GM21717 (cell line): Measurements from ENCODE around the gene DXO.
A peak's percentile ranks its signal among the peaks of the same experiment; 100 is the strongest.

Source experiments
- ATAC-seq: cut with Tn5 transposase; IDR thresholded peaks from one replicate; pipeline ENCODE4 v1.9.1; 2021; ENCODE audit warnings: mild to moderate bottlenecking, moderate library complexity; ENCODE audit not compliant: unreplicated experiment

The DXO gene

DNA sequence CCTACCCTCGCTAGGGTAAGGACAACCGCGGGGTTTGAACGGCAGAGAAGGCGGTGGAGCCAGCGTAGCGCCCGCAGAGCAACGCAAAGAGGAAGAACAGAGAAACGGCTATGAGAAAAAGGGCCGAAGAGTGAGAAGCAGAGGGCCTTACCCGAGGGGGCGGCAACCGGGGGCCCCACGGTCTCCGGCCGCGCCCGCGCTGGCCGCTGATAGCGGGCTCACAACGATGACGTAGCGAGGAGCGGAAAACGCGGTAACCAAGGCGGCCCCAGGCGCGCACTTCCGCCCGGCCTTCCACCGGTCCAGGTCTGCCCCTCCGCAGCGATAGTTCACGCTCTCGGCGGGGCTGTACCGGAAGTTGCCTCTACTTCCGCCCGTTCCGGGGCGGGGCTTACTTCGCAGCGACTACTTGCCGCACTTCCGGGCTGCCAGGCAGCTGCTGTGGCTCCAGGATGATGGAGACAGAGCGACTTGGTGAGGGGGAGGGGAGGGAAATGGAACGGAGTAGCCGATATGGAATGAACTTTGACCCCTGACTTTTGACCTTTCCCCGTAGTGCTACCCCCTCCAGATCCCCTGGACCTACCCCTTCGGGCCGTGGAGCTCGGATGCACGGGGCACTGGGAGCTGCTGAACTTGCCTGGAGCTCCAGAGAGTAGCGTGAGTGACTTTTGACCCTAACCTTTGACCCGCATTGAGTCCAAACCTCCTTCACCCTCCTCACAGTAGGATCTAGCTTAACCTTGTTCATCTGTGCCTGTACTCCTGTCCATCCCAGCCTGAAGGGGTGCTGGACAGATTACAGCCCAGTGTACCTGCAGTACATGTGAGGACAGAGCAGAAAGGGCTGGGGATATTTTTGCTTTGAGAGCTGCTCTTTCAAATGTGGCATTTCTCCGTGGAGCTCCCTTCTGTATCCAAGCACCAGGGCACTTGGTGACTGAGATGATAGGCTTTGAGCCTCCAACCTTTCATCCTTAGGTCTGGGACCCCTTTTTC is 12.9 kb downstream of the DXO start, which contains the start of the genes NELFE and SKIC2:
TSS of gene NELFE (minus strand) at position 231 of the 999 bp plus-strand sequence. CDS start 525 bp downstream, outside the sequence.
TSS of gene SKIC2 (plus strand) at position 435 of the 999 bp plus-strand sequence. CDS start at position 453, 18 bp downstream.
- peak; percentile 80 for ATAC-seq

DNA sequence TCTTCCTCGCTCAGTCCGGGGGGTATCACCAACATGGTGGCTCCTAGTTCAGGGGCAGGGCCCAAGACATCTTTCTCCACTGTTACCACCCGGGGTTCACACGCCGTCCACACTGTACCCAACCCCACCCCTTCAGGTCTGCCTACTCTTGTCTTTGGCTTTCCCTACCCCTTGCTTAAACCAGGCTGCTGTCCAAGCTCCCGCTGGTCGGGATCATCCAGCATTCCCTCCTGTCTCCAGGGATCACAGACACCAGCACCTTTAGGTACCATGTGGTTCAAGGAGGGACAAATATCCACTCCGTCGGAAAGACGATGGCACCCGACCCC is 13.6 kb downstream of the DXO start:
- no peak for ATAC-seq

DNA sequence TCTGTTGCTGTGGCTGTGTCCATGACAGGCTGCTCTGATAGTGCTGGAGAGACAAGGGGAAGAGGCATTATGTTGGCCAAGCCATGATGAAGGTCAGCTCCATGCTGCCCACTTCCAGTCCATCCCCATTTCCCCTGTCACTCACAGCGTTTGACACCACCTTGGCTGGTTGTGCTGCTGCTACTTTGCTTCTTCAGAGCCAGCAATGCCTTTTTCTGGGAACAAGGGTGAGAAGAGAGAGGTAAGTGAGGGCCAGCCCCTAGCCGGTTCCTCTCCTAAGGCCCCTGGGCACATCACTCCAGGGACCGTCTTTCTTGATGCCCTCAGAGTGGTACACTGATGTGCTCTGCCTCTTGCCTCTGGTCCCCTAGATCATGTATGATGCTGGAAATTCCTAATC is 15.1 kb downstream of the DXO start:
- no peak for ATAC-seq

DNA sequence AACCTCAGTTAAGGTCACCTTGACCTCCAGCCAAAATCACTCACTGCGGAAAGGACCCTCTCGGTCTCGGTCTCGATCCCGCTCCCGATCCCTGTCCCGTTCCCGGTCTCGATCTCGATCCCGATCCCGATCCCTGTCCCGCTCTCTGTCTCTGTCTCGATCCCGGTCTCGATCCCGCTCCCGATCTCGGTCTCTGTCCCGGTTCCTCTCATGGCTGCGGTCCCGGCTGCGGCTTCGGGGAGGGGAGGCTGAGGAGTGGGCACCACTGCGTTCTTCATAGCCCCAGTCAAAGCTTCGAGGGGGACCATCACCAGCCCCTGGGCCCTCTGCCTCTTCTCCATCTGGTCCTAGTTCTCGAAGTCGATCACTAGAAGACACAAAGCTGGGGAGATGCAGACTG is 17.4 kb downstream of the DXO start:
- no peak for ATAC-seq

DNA sequence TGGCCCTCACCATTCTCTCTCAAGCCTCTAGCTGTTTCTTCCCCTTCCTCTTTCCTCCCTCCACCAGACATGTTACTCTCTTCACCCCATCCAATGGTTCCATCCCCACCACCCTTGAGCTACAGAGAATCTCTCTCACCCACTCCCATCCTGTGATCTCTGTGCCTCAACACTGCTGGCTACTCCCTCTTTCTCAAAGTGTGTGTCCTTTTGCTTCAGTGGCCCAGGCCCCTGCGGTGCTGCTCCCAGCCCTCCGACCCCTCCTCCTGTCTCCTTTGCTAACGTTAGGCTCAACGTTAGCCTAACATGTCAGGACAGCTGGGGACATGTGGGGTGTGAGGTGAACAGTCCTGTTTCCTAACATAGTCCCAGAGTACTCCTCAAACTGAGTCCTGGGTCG is 19.0 kb downstream of the DXO start:
- no peak for ATAC-seq

DNA sequence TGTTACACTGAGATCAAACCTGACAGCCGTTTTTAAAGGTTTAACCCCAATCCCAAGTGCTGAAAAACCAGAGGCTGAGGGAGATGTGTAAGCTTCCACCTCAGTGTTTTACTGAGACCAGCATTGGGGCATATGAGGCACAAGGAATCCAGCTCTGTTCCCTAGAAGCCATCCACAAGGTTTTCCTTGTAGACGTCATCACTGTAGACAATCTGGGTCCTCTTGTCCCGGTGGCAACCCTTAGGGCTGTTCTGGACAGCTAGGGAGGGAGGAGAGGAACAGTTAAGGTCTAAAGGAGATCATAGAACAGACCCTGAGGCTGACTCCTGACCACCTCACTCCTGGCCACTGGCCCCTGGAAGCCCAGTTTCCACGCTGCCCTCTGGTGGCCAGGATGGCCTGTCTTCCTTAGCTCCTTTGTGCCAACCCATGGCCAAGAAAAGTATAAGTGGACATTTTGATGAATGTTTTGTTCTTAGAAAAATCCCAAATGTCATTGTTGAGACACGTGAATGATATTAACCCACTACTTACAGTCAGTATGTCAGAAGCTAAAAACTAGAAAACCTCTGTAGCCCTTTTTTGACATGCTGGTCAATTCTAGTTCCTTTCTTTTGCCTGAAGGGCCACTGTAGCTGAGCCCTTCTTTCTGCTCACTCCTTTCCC is 19.7 kb downstream of the DXO start:
- no peak for ATAC-seq

DNA sequence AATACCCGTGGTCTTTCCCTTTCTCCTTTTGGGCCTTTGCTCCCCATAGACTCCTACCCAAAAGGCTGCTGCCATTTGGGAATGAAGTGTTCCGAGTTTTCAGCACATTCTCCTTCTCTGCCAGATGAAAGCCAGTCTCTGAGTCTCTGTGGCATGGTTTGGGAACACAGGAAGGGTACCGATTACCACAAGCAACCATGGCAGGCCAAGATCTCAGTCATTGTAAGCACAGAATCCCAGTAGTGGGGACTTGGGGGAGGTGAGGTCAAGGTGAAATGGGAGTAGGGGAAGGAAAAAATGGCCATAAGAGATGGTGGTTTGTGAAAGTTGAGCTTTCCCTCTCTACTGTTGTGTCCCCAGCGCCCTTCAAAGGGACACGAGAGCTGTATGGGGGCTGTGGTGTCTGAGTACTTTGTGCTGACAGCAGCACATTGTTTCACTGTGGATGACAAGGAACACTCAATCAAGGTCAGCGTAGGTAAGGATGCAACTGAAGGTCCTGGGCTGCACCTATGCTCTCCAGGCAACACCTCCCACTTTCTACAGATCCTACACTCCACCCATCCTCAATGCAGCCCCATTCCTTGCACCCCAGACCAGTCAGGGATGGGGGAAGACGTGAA is 21.9 kb downstream of the DXO start:
- ATAC-seq = no peak

DNA sequence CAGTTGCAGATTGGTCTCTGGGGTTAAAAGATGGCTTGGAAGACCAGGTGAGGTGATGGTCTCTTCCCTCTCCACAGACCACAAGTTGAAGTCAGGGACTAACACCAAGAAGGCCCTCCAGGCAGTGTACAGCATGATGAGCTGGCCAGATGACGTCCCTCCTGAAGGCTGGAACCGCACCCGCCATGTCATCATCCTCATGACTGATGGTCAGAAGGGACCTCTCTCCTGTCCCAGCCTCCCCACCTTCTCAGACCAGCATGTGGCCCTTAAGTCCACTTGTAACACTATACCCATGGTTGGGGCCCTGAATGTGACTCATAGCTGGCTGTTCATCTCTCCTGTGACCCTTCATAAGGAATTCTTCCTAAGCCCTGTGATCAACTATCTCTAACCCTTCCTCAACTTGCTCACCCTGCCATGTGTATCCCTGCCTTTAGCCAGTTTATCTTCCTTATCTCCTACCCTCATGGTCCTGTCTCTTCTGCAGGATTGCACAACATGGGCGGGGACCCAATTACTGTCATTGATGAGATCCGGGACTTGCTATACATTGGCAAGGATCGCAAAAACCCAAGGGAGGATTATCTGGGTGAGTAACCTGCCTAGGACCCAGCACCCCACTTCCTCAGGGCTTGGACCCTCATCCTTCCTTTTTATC is 23.1 kb downstream of the DXO start:
- no peak for ATAC-seq

DNA sequence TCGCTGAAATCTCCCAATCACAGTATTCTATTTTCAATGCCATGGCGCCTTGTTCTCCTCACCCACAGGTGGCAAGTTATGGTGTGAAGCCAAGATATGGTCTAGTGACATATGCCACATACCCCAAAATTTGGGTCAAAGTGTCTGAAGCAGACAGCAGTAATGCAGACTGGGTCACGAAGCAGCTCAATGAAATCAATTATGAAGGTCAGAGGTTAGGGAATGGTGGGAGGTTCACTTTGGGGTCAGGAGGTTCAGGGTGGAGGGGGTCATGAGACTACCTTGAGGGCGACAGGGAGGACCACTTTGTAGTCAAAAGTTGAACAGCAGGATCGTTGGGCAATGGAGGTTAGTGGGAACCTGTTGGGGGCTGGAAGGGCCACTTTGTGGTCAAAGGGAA is 23.6 kb downstream of the DXO start:
- no peak for ATAC-seq

DNA sequence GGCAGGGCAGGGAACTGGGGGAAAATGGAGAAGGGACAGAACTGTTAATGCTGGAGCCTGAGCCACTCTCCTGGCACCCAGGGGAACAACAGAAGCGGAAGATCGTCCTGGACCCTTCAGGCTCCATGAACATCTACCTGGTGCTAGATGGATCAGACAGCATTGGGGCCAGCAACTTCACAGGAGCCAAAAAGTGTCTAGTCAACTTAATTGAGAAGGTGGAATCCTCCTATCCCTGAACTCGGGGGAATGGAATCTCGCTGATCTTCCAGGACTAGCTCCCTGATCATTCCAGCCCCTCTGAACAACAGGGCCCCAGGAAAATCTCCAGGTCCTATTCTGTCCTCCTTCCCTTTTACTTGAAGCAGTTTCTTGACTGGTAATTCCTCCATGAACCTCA is 24.1 kb downstream of the DXO start:
- ATAC-seq = no peak

DNA sequence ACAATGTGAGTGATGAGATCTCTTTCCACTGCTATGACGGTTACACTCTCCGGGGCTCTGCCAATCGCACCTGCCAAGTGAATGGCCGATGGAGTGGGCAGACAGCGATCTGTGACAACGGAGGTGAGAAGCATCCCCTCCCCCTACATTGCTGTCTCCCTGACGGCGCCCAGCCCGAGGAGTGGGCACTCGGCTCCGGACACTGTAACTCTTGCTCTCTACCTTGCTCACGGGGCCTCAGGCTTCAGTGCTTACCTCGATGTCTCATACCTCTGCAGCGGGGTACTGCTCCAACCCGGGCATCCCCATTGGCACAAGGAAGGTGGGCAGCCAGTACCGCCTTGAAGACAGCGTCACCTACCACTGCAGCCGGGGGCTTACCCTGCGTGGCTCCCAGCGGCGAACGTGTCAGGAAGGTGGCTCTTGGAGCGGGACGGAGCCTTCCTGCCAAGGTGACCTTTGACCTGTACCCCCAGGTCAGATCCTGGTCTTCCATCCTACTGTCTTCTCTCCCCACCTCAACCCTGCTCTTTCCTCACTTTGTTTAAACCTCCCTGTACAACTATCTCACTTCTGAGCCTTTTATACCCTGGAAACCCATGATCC is 24.8 kb downstream of the DXO start:
- ATAC-seq = no peak

DNA sequence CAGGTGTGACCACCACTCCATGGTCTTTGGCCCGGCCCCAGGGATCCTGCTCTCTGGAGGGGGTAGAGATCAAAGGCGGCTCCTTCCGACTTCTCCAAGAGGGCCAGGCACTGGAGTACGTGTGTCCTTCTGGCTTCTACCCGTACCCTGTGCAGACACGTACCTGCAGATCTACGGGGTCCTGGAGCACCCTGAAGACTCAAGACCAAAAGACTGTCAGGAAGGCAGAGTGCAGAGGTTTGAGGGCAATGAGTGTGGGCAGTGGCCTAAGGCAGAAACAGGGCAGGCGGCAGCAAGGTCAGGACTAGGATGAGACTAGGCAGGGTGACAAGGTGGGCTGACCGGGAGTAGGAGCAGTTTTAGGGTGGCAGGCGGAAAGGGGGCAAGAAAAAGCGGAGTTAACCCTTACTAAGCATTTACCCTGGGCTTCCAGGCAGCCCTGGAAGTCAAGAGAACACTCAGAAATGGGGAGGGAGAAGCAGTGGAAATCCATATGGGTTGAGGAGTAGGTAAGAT is 25.5 kb downstream of the DXO start:
- no peak for ATAC-seq

DNA sequence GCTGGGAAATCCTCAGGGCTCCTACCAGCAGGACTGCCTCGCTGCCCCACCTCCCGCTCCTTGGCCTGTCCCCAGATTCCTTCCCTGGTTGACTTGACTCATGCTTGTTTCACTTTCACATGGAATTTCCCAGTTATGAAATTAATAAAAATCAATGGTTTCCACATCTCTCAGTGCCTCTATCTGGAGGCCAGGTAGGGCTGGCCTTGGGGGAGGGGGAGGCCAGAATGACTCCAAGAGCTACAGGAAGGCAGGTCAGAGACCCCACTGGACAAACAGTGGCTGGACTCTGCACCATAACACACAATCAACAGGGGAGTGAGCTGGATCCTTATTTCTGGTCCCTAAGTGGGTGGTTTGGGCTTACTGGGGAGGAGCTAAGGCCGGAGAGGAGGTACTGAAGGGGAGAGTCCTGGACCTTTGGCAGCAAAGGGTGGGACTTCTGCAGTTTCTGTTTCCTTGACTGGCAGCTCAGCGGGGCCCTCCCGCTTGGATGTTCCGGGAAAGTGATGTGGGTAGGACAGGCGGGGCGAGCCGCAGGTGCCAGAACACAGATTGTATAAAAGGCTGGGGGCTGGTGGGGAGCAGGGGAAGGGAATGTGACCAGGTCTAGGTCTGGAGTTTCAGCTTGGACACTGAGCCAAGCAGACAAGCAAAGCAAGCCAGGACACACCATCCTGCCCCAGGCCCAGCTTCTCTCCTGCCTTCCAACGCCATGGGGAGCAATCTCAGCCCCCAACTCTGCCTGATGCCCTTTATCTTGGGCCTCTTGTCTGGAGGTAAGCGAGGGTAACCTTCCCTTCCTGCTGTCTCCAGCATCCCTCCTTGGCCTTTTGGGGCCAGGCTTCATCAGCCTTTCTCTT is 26.2 kb downstream of the DXO start, which contains the start of gene CFB:
TSS of gene CFB (plus strand) at position 589 of the 863 bp plus-strand sequence. CDS start at position 716, 127 bp downstream.
- ATAC-seq = no peak

DNA sequence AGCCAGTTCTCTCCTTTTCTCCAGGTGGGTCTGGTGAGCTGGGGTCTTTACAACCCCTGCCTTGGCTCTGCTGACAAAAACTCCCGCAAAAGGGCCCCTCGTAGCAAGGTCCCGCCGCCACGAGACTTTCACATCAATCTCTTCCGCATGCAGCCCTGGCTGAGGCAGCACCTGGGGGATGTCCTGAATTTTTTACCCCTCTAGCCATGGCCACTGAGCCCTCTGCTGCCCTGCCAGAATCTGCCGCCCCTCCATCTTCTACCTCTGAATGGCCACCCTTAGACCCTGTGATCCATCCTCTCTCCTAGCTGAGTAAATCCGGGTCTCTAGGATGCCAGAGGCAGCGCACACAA is 26.8 kb downstream of the DXO start:
- ATAC-seq = no peak

DNA sequence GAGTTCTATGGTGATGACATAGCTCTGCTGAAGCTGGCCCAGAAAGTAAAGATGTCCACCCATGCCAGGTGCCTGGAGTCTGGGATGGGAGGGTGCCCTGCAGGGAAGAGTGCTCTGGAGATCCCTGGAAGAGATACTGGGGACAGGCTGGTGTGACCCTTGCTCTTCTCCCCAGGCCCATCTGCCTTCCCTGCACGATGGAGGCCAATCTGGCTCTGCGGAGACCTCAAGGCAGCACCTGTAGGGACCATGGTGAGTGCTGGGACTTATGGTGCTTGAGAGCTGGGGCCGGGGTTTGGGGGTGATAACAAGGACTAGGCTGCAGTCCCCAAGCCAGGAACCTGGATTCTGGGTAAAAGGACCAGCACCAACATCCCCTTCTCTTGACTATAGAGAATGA is 28.2 kb downstream of the DXO start:
- ATAC-seq = no peak

DNA sequence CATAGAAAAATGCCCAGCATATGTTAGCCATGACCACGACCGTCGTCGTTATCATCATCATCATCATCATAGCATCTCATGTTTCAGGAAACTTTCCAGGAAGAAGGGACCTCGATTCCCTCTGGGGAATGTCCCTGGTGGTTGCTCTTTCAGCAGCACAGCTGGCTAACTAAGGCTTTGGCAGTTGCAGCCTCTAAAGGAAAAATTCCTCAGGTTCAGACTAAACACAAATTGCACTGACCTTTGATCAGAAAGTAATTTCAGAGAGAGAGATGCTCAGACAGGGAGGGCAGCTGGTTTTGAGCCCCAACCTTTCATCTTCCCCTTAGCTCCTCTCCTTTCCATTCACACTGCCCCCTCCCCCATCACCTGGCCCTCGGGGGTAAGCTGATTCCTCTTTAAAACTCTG is 31.7 kb downstream of the DXO start:
- no peak for ATAC-seq

DNA sequence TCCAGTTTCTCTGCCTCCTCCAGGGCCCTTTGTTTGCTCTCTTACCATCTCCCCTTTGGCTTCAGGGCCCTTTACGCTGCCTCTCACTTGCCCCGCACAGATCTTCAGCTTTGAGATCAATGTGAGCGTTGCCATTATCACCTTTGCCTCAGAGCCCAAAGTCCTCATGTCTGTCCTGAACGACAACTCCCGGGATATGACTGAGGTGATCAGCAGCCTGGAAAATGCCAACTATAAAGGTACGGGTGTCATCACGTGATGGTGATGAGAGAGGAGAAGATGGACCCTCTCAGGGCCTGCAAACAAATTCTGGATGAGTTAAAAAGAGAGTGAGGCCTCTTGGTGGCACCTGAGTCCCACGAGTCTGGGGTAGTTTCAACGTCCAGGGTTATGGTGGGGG is 36.1 kb downstream of the DXO start:
- ATAC-seq = no peak

DNA sequence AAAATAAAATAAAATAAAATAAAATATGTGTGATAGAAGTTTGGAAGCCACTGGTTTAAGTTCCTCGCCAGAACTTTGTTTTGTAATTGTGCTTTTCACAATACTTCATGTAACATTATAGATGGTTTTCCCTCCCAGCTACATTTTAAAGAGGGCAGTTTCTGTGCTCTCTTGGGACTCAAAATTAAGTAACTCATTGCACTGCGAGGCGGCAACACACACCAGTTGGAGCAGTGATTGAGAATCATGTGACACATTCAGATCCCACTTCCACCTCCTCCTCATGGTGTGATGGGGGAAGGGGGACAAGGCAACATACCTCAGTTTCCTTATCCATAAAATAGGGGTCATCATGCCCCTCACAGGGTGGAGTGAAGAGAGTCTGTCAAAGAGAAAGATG is 36.9 kb downstream of the DXO start:
- no peak for ATAC-seq

DNA sequence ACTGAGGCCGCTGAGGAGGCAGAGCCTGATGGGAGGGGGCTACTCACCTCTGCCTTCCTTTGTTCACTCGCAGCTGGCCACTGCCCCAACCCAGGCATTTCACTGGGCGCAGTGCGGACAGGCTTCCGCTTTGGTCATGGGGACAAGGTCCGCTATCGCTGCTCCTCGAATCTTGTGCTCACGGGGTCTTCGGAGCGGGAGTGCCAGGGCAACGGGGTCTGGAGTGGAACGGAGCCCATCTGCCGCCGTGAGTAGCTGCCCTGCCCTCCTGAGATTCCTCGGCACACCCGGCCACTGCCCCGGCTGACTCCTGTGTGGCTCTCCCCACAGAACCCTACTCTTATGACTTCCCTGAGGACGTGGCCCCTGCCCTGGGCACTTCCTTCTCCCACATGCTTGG is 38.4 kb downstream of the DXO start:
- no peak for ATAC-seq
